Right ventricle myocardium inferior (tissue), 1 donor: ENCODE results near the gene MIA2. TPM values are rescaled to one million over a fixed set of nuclear protein-coding genes. Genes with fewer than 3 reads are reported as not detected.
A peak's percentile ranks its signal among the peaks of the same experiment; 100 is the strongest.

Experiments
- ATAC-seq: fragments of 200-7000 bp; cut with Tn5 transposase; one replicate; pipeline ENCODE4 v1.9.1; 2020; ENCODE audit warnings: mild to moderate bottlenecking, moderate library complexity
- DNase-seq: peaks from one replicate; pipeline ENCODE4 v3.0.0; 2021; ENCODE audit errors: missing footprints
- intact Hi-C: fragments of 100-400 bp; cut with DNase I; formaldehyde crosslinking; loops from one replicate; pipeline ENCODE4 v1.11.0; 2022
- total RNA-seq: library from RNA; stranded (reverse); fragmentation: NEBNext Ultra II Directional; extraction: Animal tissue kit (Norgen Biotek cat#: 25700); gene quantifications from one replicate; pipeline ENCODE4 v1.2.1, GENCODE V29; 2021
- donor health status: DM: no; HTN: yes; CAD: no; lungs with severe emphysema.

Gene MIA2
- total RNA-seq, 1 donor from 2014 or later = 22.2 TPM

DNA sequence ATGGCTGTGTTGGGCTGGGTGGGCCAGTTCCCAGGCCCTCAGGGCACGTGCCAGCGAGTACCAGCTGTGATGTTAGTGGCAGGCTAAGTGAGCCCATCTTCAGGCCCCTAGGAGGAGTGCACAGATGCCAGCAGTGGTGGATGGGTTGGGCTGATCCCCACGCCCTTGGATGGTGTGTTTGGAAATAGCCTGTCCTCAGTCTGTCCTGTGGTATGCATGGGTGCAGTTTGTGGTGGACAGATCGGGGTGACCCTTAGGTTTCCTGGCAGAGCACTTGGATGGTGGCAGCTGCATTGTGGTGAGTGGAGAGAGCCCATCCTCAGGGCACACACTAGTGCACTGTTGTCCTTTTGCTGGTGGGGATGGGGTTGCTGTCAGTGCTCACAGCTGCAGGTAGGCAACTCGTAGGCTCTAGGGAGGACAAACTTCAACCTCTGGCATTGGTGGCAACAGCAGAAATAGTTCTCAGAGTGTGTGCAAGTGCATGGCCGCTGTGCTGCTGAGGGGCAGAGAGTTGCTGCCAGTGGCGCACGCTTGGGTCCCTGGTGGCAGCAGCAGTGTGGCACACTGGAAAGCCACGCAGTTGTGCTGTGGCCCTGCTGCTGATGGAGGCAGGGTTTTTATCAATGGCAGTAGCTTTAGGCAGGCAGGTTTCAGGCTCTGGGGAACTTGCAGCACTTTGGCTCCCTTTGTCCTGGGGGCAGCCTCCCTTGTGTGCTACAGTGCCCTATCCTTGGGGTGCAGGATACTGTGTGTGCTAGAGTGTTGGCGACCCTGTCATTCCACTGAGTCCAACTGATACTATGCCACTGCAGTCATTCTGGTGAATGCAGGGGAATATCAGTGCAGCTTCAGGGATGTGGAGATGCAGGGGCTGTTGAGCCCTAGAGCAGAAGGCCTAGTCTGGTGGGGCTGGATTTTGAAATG lies 133.0 kb downstream of the MIA2 start:
- ATAC-seq (peak; percentile 36), DNase-seq (no peak)
- intact Hi-C loops = loop anchor here (5.0 kb wide), 1 partner anchor 254 kb away; the partner anchor contains the start of gene GEMIN2

- intact Hi-C loops = loop anchor here (5.0 kb wide), 1 partner anchor 255 kb away; the partner anchor contains the start of gene GEMIN2
- ATAC-seq = peak; percentile 43
Measured at GRCh38 chr14:39367387-39367751, 133.7 kb downstream of the MIA2 start.

GRCh38 chr14:39368261-39368959 lies 134.7 kb downstream of the MIA2 start:
- DNase-seq = no peak
- ATAC-seq = peak; percentile 77
- intact Hi-C loops = loop anchor here (5.0 kb wide), 1 partner anchor 256 kb away; the partner anchor contains the start of gene GEMIN2

More at GRCh38 chr14:39367387-39367751, 133.7 kb downstream of the MIA2 start:
- DNase-seq = no peak

DNA sequence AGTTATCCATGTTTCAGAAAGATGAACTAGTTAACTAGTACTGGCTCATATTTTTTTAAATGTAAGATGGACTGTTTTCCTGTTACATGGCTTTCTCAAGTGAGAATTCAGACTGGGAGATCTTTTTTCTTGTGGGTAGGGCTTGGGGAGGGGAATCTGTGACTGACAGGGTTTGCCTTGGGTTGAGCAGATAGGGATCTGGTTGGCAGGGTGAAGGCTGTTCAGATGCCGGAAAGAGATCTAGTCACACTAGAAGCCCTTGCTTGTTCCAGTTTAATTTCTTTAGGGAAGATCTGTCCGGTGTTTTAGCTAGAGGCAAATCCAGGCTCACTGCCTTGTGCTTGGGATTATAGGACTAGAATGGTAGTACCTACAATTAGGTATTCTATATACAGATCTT lies 135.3 kb downstream of the MIA2 start:
- no peak for DNase-seq
- ATAC-seq = no peak
- intact Hi-C loops = loop anchor here (5.0 kb wide), 1 partner anchor 257 kb away; the partner anchor contains the start of gene GEMIN2

GRCh38 chr14:39370415-39370814 lies 136.7 kb downstream of the MIA2 start:
- intact Hi-C loops = no loop called here
- ATAC-seq (no peak), DNase-seq (no peak)

DNA sequence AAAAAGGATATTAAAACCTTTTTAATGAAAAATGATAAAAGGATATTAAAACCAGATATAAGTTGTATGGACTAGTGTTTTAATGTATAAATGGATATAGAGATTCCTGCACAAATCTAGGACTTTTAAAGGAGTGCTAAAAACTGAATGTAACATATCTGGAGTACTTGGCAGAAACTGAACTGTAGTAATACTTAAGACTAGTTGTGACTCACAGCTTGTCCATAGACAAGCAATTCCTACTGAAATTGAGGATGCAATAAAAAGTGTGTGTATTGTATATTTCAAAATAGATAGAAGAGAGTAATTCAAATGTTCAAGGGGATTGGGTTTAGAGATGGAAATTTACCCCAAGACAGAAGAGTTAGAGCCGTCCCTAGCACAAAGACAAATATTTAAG lies 138.9 kb downstream of the MIA2 start:
- intact Hi-C loops = no loop called here
- no peak for ATAC-seq
- no peak for DNase-seq

- ATAC-seq = no peak
- intact Hi-C loops = no loop called here
- DNase-seq = no peak
Measured at GRCh38 chr14:39374851-39375250, 141.1 kb downstream of the MIA2 start.

DNA sequence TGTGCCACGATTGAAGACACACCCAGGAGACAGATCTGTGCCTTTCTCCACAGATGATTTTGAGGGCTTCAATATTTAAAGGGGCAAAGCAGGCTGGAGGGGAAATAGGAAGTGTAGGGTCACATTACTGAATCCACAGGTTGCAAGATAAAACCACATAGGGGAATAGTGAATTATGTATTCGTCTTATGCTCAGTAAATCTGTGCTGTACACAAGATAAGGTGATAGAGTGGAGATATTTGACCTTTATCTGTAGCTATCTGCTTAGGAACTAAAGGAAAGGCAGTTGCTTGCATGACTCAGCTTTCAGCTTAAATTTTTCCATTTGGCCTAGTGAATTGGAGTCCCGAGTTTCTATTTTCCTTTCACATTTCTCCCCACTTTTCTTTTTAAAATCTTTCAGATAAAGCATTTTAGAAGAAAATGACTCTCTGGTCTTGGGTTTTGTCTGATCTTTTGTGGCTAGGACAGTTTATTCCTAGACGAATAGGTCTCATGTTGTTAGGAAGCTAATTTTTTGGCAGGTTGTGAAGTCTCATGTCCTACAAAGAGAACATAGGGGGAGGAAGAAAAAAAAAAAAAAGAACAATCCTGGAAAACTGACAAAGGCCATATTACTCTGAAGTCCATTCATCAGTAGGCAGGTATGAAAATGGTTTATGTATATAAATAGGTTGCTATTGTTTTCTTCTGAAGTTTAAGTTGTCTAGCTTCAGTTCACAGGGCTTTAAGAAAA lies 143.1 kb downstream of the MIA2 start:
- DNase-seq (no peak), ATAC-seq (no peak)
- intact Hi-C loops = no loop called here

- intact Hi-C loops = no loop called here
- DNase-seq (no peak), ATAC-seq (no peak)
Measured at GRCh38 chr14:39381366-39381765, 147.7 kb downstream of the MIA2 start.

GRCh38 chr14:39382463-39382862 lies 148.7 kb downstream of the MIA2 start:
- DNase-seq = no peak
- intact Hi-C loops = no loop called here
- ATAC-seq = no peak

- no peak for DNase-seq
- ATAC-seq = no peak
- intact Hi-C loops = no loop called here
Measured at GRCh38 chr14:39383026-39383660, 149.4 kb downstream of the MIA2 start.

DNA sequence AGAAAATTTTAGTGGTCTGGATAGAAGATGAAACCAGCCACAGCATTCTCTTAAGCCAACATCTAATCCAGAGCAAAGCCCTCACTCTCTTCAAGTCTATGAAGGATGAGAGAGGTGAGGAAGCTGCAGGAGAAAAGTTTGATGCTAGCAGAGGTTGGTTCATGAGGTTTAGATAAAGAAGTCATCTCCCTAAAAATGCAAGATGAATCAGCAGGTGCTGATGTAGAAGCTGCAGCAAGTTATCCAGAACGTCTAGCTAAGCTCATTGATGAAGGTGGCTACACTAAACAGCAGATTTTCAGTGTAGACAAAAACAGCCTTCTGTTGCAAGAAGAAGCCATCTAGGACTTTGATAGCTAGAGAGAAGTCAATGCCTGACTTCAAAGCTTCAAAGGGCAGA lies 150.0 kb downstream of the MIA2 start:
- DNase-seq (no peak), ATAC-seq (no peak)
- intact Hi-C loops = no loop called here

GRCh38 chr14:39384177-39384576 lies 150.5 kb downstream of the MIA2 start:
- ATAC-seq = no peak
- DNase-seq = no peak
- intact Hi-C loops = no loop called here

DNA sequence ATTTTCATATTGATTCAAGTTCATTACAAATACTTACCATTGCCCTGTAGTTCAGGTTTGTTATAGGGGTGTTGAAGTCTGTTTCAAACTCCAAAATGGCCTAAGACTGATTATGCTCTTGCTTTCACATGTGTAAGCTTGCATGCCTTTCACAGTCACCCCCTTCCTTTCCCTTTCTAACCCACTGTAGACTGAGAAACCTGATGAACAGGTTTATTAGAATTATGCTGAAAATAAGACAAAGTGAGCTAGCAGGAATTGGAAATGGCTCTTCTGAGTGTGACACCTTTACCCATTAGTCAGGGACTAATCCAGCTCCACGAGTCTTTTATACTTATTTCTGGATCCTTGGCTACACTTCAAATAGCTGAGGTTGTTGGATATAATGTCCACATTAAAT lies 159.6 kb downstream of the MIA2 start:
- intact Hi-C loops = no loop called here
- DNase-seq (no peak), ATAC-seq (no peak)

GRCh38 chr14:39395555-39396254 lies 162.0 kb downstream of the MIA2 start:
- intact Hi-C loops = no loop called here
- DNase-seq (no peak), ATAC-seq (no peak)

GRCh38 chr14:39396448-39396847 lies 162.7 kb downstream of the MIA2 start:
- no peak for ATAC-seq

GRCh38 chr14:39398382-39398781 lies 164.7 kb downstream of the MIA2 start:
- ATAC-seq (peak; percentile 79), DNase-seq (no peak)
- intact Hi-C loops = no loop called here

More at GRCh38 chr14:39396448-39396847, 162.7 kb downstream of the MIA2 start:
- intact Hi-C loops = no loop called here
- DNase-seq = no peak

DNA sequence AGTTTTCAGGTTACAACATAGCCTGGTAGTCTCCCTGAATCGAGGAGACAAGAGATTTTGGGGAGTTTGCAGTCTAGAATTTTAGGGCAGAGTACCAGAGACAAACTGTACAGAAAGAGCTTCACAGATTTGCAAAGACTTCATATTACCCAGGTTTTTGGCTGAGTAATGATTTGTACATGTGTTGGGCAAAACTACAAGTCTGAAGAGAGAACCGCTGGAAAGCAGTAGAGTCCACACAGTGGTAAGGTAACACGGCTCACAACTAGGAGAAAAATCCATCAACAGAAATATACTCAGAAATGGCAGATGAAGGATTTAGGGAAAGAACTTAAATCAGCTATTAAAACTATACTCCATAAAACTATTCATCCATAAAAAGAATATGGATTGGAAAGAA lies 172.8 kb downstream of the MIA2 start:
- DNase-seq (no peak), ATAC-seq (peak; percentile 13)
- intact Hi-C loops = no loop called here
